Stimulated activated memory B cell treated with anti-CD40 and anti-IgM and Interleukin-4, amounts not matched to agents 10 μg/mL and 1 μg/mL and 100 μg/mL, for 72 hours (primary cell): ENCODE data around the gene TAOK1.
"Not testable (repeated sequence)": the region's sequence is repeated elsewhere in the genome, so short reads cannot be mapped to it uniquely, and the experiment has no call there.

Experiments used
- ATAC-seq: fragments of 150-1000 bp; cut with Tn5 transposase; 2 replicates; pipeline ENCODE4 v1.10.0; 2021
- H3K27ac Mint-ChIP-seq: one replicate; pipeline ENCODE4 v1.8.0; 2022; ENCODE audit warnings: mild to moderate bottlenecking, mixed read lengths
- H3K27me3 Mint-ChIP-seq: one replicate; pipeline ENCODE4 v1.8.0; 2022; ENCODE audit warnings: mixed read lengths
- H3K36me3 Mint-ChIP-seq: one replicate; pipeline ENCODE4 v1.8.0; 2022; ENCODE audit warnings: mixed read lengths
- H3K4me1 Mint-ChIP-seq: one replicate; pipeline ENCODE4 v1.8.0; 2022; ENCODE audit warnings: mixed read lengths
- H3K4me3 Mint-ChIP-seq: one replicate; pipeline ENCODE4 v1.8.0; 2022; ENCODE audit warnings: mild to moderate bottlenecking, moderate library complexity, mixed read lengths
- H3K9me3 Mint-ChIP-seq: one replicate; pipeline ENCODE4 v1.8.0; 2022; ENCODE audit warnings: mixed read lengths

TAOK1 gene

GRCh38 chr17:29451121-29451742 lies 61.1 kb downstream of the TAOK1 start:
- Mint-ChIP-seq H3K27ac (peak overlapping the region; percentile 60), H3K27me3 (no peaks in the 10 kb centered on the region), H3K4me3 (no peak overlapping the region), H3K4me1 (peaks cover 47% of the 10 kb centered on the region), H3K36me3 (peaks cover 48% of the 10 kb centered on the region), H3K9me3 (no peaks in the 10 kb centered on the region)
- no peak for ATAC-seq

GRCh38 chr17:29458066-29458465 lies 67.9 kb downstream of the TAOK1 start:
- Mint-ChIP-seq H3K4me3 (no peak overlapping the region), H3K27me3 (no peaks in the 10 kb centered on the region), H3K9me3 (no peaks in the 10 kb centered on the region), H3K36me3 (peaks cover 53% of the 10 kb centered on the region), H3K27ac (no peak overlapping the region), H3K4me1 (peaks cover 22% of the 10 kb centered on the region)
- ATAC-seq: no peak

GRCh38 chr17:29461483-29462206 lies 71.5 kb downstream of the TAOK1 start:
- Mint-ChIP-seq H3K27me3 (no peaks in the 10 kb centered on the region), H3K36me3 (peaks cover 46% of the 10 kb centered on the region), H3K9me3 (no peaks in the 10 kb centered on the region), H3K27ac (peak overlapping the region; percentile 8), H3K4me1 (peaks cover 10% of the 10 kb centered on the region), H3K4me3 (no peak overlapping the region)
- ATAC-seq: no peak

- no peak for ATAC-seq
- Mint-ChIP-seq H3K9me3 (no peaks in the 10 kb centered on the region), H3K27ac (no peak overlapping the region), H3K27me3 (no peaks in the 10 kb centered on the region), H3K36me3 (peaks cover 34% of the 10 kb centered on the region), H3K4me1 (no peaks in the 10 kb centered on the region), H3K4me3 (no peak overlapping the region)
These were observed 79.1 kb downstream of the TAOK1 start for GRCh38 chr17:29469276-29469675.

GRCh38 chr17:29473437-29473836 lies 83.3 kb downstream of the TAOK1 start:
- not testable (repeated sequence) for H3K4me3 Mint-ChIP-seq, H3K27me3 Mint-ChIP-seq, ATAC-seq, H3K4me1 Mint-ChIP-seq, H3K9me3 Mint-ChIP-seq, H3K27ac Mint-ChIP-seq
- H3K36me3 Mint-ChIP-seq: peaks cover 28% of the 10 kb centered on the region

GRCh38 chr17:29474297-29474696 lies 84.1 kb downstream of the TAOK1 start:
- Mint-ChIP-seq H3K27ac (no peak overlapping the region), H3K4me1 (no peaks in the 10 kb centered on the region), H3K27me3 (no peaks in the 10 kb centered on the region), H3K4me3 (no peak overlapping the region), H3K9me3 (no peaks in the 10 kb centered on the region), H3K36me3 (peaks cover 28% of the 10 kb centered on the region)
- ATAC-seq: no peak

- Mint-ChIP-seq H3K4me3 (no peak overlapping the region), H3K9me3 (no peaks in the 10 kb centered on the region), H3K4me1 (no peaks in the 10 kb centered on the region), H3K27me3 (no peaks in the 10 kb centered on the region), H3K36me3 (peaks cover 28% of the 10 kb centered on the region), H3K27ac (no peak overlapping the region)
- ATAC-seq: no peak
These were observed 85.7 kb downstream of the TAOK1 start for GRCh38 chr17:29475891-29476290.

GRCh38 chr17:29480249-29480928 lies 90.2 kb downstream of the TAOK1 start:
- H3K36me3 Mint-ChIP-seq: peaks cover 14% of the 10 kb centered on the region
- H3K4me1 Mint-ChIP-seq, ATAC-seq, H3K27me3 Mint-ChIP-seq, H3K27ac Mint-ChIP-seq, H3K9me3 Mint-ChIP-seq, H3K4me3 Mint-ChIP-seq: not testable (repeated sequence)

- no peaks in the 10 kb centered on the region for H3K27me3 Mint-ChIP-seq
- no peak overlapping the region for H3K4me3 Mint-ChIP-seq
- H3K36me3 Mint-ChIP-seq: peaks cover 21% of the 10 kb centered on the region
- no peak for ATAC-seq
- H3K9me3 Mint-ChIP-seq: no peaks in the 10 kb centered on the region
- no peak overlapping the region for H3K27ac Mint-ChIP-seq
- H3K4me1 Mint-ChIP-seq: no peaks in the 10 kb centered on the region
These were observed 93.3 kb downstream of the TAOK1 start for GRCh38 chr17:29483503-29483902.

GRCh38 chr17:29495011-29495410 lies 104.8 kb downstream of the TAOK1 start:
- no peak for ATAC-seq
- Mint-ChIP-seq H3K4me3 (no peak overlapping the region), H3K27ac (no peak overlapping the region), H3K27me3 (no peaks in the 10 kb centered on the region), H3K9me3 (no peaks in the 10 kb centered on the region), H3K4me1 (no peaks in the 10 kb centered on the region), H3K36me3 (peaks cover 41% of the 10 kb centered on the region)

- H3K4me3 Mint-ChIP-seq: no peak overlapping the region
- H3K4me1 Mint-ChIP-seq: no peaks in the 10 kb centered on the region
- no peak for ATAC-seq
- H3K27me3 Mint-ChIP-seq: no peaks in the 10 kb centered on the region
- no peak overlapping the region for H3K27ac Mint-ChIP-seq
- no peaks in the 10 kb centered on the region for H3K9me3 Mint-ChIP-seq
- peaks cover 48% of the 10 kb centered on the region for H3K36me3 Mint-ChIP-seq
These were observed 114.5 kb downstream of the TAOK1 start for GRCh38 chr17:29504711-29505110.

- Mint-ChIP-seq H3K27ac (peak overlapping the region; percentile 12), H3K27me3 (no peaks in the 10 kb centered on the region), H3K4me1 (no peaks in the 10 kb centered on the region), H3K36me3 (peaks cover 44% of the 10 kb centered on the region), H3K4me3 (no peak overlapping the region), H3K9me3 (no peaks in the 10 kb centered on the region)
- ATAC-seq: no peak
These were observed 115.7 kb downstream of the TAOK1 start for GRCh38 chr17:29505836-29506235.

- no peak overlapping the region for H3K4me3 Mint-ChIP-seq
- no peaks in the 10 kb centered on the region for H3K9me3 Mint-ChIP-seq
- H3K36me3 Mint-ChIP-seq: peaks cover 22% of the 10 kb centered on the region
- H3K27me3 Mint-ChIP-seq: no peaks in the 10 kb centered on the region
- no peaks in the 10 kb centered on the region for H3K4me1 Mint-ChIP-seq
- ATAC-seq: no peak
- H3K27ac Mint-ChIP-seq: no peak overlapping the region
These were observed 120.8 kb downstream of the TAOK1 start for GRCh38 chr17:29510953-29511352.

GRCh38 chr17:29514792-29515191 lies 124.6 kb downstream of the TAOK1 start:
- H3K4me3 Mint-ChIP-seq: no peak overlapping the region
- H3K9me3 Mint-ChIP-seq: no peaks in the 10 kb centered on the region
- no peaks in the 10 kb centered on the region for H3K27me3 Mint-ChIP-seq
- H3K36me3 Mint-ChIP-seq: peaks cover 26% of the 10 kb centered on the region
- no peak for ATAC-seq
- no peaks in the 10 kb centered on the region for H3K4me1 Mint-ChIP-seq
- H3K27ac Mint-ChIP-seq: no peak overlapping the region

GRCh38 chr17:29518359-29518758 lies 128.2 kb downstream of the TAOK1 start:
- Mint-ChIP-seq H3K4me1 (no peaks in the 10 kb centered on the region), H3K36me3 (peaks cover 37% of the 10 kb centered on the region), H3K27me3 (no peaks in the 10 kb centered on the region), H3K4me3 (no peak overlapping the region), H3K9me3 (no peaks in the 10 kb centered on the region), H3K27ac (no peak overlapping the region)
- no peak for ATAC-seq

GRCh38 chr17:29524692-29525091 lies 134.5 kb downstream of the TAOK1 start:
- H3K4me1 Mint-ChIP-seq: no peaks in the 10 kb centered on the region
- no peak for ATAC-seq
- H3K27ac Mint-ChIP-seq: no peak overlapping the region
- no peaks in the 10 kb centered on the region for H3K9me3 Mint-ChIP-seq
- no peak overlapping the region for H3K4me3 Mint-ChIP-seq
- H3K27me3 Mint-ChIP-seq: no peaks in the 10 kb centered on the region
- peaks cover 19% of the 10 kb centered on the region for H3K36me3 Mint-ChIP-seq
